PC-3 (cell line): ENCODE data around the gene LRRC8E. TPM values are rescaled to one million over a fixed set of nuclear protein-coding genes. Genes with fewer than 3 reads are reported as not detected.

Experiments used
- ATAC-seq: fragments of 200-7000 bp; cut with Tn5 transposase; 2 replicates; pipeline ENCODE4 v1.9.1; 2020; ENCODE audit warnings: mild to moderate bottlenecking, moderate library complexity
- BruUV-seq: library from RNA; stranded (reverse); fragments of 400-500 nt; replicated peaks from 2 replicates; lab custom pipeline; 2021; lab: Mats Ljungman, UMichigan
- CTCF ChIA-PET: fragments of 300-600 bp; sonication (Branson Sonifier 250); formaldehyde crosslinking; loops from one replicate; lab custom pipeline; 2022; ENCODE audit warnings: antibody characterized with exemption; lab: Charles Lee
- POLR2A ChIA-PET: fragments of 300-600 bp; sonication (Branson Sonifier 250); formaldehyde crosslinking; loops from one replicate; lab custom pipeline; 2022; ENCODE audit warnings: antibody characterized with exemption; ENCODE audit not compliant: unreplicated experiment; lab: Charles Lee
- DNase-seq: peaks from one replicate; pipeline ENCODE4 v3.0.0-alpha.2; 2015
- H2AFZ ChIP-seq: fragments of 300-600 bp; sonication (generic); 2 replicates; pipeline ENCODE4 v1.6.0; 2016; ENCODE audit warnings: antibody characterized with exemption, low read length
- H3F3A ChIP-seq: fragments of 300-600 bp; sonication (generic); one replicate; pipeline ENCODE4 v1.6.0; 2017; ENCODE audit warnings: antibody characterized with exemption, low read length, control low read depth, mild to moderate bottlenecking; ENCODE audit not compliant: unreplicated experiment
- H3K27ac ChIP-seq: fragments of 300-600 bp; sonication (generic); 2 replicates; pipeline ENCODE4 v1.5.1; 2016; ENCODE audit warnings: mild to moderate bottlenecking, low read length
- H3K27me3 ChIP-seq: fragments of 300-600 bp; sonication (generic); 2 replicates; pipeline ENCODE4 v1.6.1; 2016; ENCODE audit warnings: low read length, mixed read lengths
- H3K36me3 ChIP-seq: fragments of 300-600 bp; sonication (generic); 2 replicates; pipeline ENCODE4 v1.6.1; 2016; ENCODE audit warnings: low read depth, mixed run types, low read length, mixed read lengths
- H3K4me1 ChIP-seq: fragments of 300-600 bp; sonication (generic); 2 replicates; pipeline ENCODE4 v1.5.1; 2016; ENCODE audit warnings: low read length; ENCODE audit not compliant: insufficient read depth
- H3K4me2 ChIP-seq: fragments of 300-600 bp; sonication (generic); 2 replicates; pipeline ENCODE4 v1.6.0; 2016; ENCODE audit warnings: low read length
- H3K4me3 ChIP-seq: fragments of 300-600 bp; sonication (generic); 2 replicates; pipeline ENCODE4 v1.5.1; 2016; ENCODE audit warnings: mild to moderate bottlenecking, low read length, mixed read lengths
- H3K79me2 ChIP-seq: fragments of 300-600 bp; sonication (generic); 2 replicates; pipeline ENCODE4 v1.6.1; 2017; ENCODE audit warnings: low read length, mixed read lengths
- H3K9ac ChIP-seq: fragments of 300-600 bp; sonication (generic); 2 replicates; pipeline ENCODE4 v1.6.0; 2016; ENCODE audit warnings: mild to moderate bottlenecking, low read length
- H3K9me2 ChIP-seq: fragments of 300-600 bp; sonication (generic); replicated peaks from 2 replicates; pipeline ENCODE4 v1.6.1; 2016; ENCODE audit warnings: mixed run types, low read length, mixed read lengths
- H3K9me3 ChIP-seq: fragments of 300-600 bp; sonication (generic); 2 replicates; pipeline ENCODE4 v1.6.1; 2016; ENCODE audit warnings: low read length, mixed read lengths
- H4K20me1 ChIP-seq: fragments of 300-600 bp; sonication (generic); 2 replicates; pipeline ENCODE4 v1.6.1; 2016; ENCODE audit warnings: low read length, mixed read lengths
- CTCF ChIP-seq: fragments of 300-600 bp; sonication (generic); conservative IDR thresholded peaks from 2 replicates; pipeline ENCODE4 v1.5.1; 2017; ENCODE audit warnings: antibody characterized with exemption, low read depth, mild to moderate bottlenecking, low read length
- EZH2 ChIP-seq: fragments of 300-600 bp; sonication (generic); IDR thresholded peaks from one replicate; pipeline ENCODE4 v1.6.1; 2017; ENCODE audit warnings: antibody characterized with exemption, mild to moderate bottlenecking, low read length; ENCODE audit not compliant: unreplicated experiment
- EZH2phosphoT487 ChIP-seq: fragments of 300-600 bp; sonication (generic); IDR thresholded peaks from 2 replicates; pipeline ENCODE4 v1.6.1; 2018; ENCODE audit warnings: mild to moderate bottlenecking, antibody characterized with exemption, low read length, borderline replicate concordance
- intact Hi-C: fragments of 100-400 bp; cut with micrococcal nuclease; formaldehyde crosslinking; loops from 2 replicates; pipeline ENCODE4 v1.9.0; 2023
- total RNA-seq: library from RNA; depleted of rRNA; stranded (reverse); fragments of >200 nt; gene quantifications from 2 replicates; pipeline ENCODE4 v1.2.3, GENCODE V29; 2014

Gene LRRC8E
- total RNA-seq, 1 experiment from 2014 or later, result 30.8 TPM

GRCh38 chr19:7921967-7922835 is 33.9 kb downstream of the LRRC8E start:
- H3K27ac ChIP-seq, result no peak overlapping the region
- no TSS peak for BruUV-seq
- peaks cover 9% of the 10 kb centered on the region; the same call in 1 of the 2 replicates for H3K79me2 ChIP-seq
- no peaks in the 10 kb centered on the region for H3K9me3 ChIP-seq
- H3K27me3 ChIP-seq, result no peaks in the 10 kb centered on the region
- peak overlapping the region; percentile 69; the same call in 1 of the 2 replicates for H3K4me3 ChIP-seq
- DNase-seq (no peak), ATAC-seq (no peak)
- TF ChIP-seq EZH2phosphoT487 (no peak), EZH2 (no peak), CTCF (no peak)
- peaks cover 33% of the 10 kb centered on the region for H3K4me1 ChIP-seq
- H3F3A ChIP-seq, result no peaks in the 10 kb centered on the region
- peak overlapping the region; percentile 89 for H3K4me2 ChIP-seq
- no peaks in the 10 kb centered on the region; the same call in 1 of the 2 replicates for H3K36me3 ChIP-seq
- no peak overlapping the region for H2AFZ ChIP-seq
- 0 out of 2 replicates have a peak, but pooled peaks cover 4% of the 10 kb centered on the region for H4K20me1 ChIP-seq
- no peak overlapping the region for H3K9ac ChIP-seq
- ChIA-PET CTCF (interaction anchor here (1.9 kb wide), 1 partner anchor 22 kb away, joined by 15 read pairs; the partner anchor contains the start of gene TIMM44), POLR2A (no interaction called here)
- H3K9me2 ChIP-seq, result no peaks in the 10 kb centered on the region
- intact Hi-C loops, result loop anchor here (2.0 kb wide), 1 partner anchor 53 kb away; no protein-coding TSS in a partner anchor

GRCh38 chr19:7922836-7923195 is 34.5 kb downstream of the LRRC8E start:
- ChIA-PET POLR2A (no interaction called here), CTCF (no interaction called here)
- TF ChIP-seq CTCF (no peak), EZH2 (no peak), EZH2phosphoT487 (no peak)
- H3K79me2 ChIP-seq, result peaks cover 9% of the 10 kb centered on the region; the same call in 1 of the 2 replicates
- H3K9me2 ChIP-seq, result no peaks in the 10 kb centered on the region
- no peak overlapping the region for H3K27ac ChIP-seq
- H3K4me2 ChIP-seq, result no peak overlapping the region
- no peaks in the 10 kb centered on the region for H3F3A ChIP-seq
- peaks cover 32% of the 10 kb centered on the region for H3K4me1 ChIP-seq
- DNase-seq (no peak), ATAC-seq (no peak)
- H3K9me3 ChIP-seq, result no peaks in the 10 kb centered on the region
- 0 out of 2 replicates have a peak, but pooled peaks cover 6% of the 10 kb centered on the region for H4K20me1 ChIP-seq
- H3K4me3 ChIP-seq, result no peak overlapping the region
- H3K36me3 ChIP-seq, result no peaks in the 10 kb centered on the region; the same call in 1 of the 2 replicates
- H2AFZ ChIP-seq, result no peak overlapping the region
- H3K9ac ChIP-seq, result no peak overlapping the region
- BruUV-seq, result no TSS peak
- intact Hi-C loops, result no loop called here
- no peaks in the 10 kb centered on the region for H3K27me3 ChIP-seq
